Nephron (organoid): ENCODE data around the gene DNAJC1.

Experiments used
- H3K27ac Mint-ChIP-seq, 3 experiments: 2 replicates each; pipeline ENCODE4 v1.8.0; 2020; ENCODE audit warnings: mixed read lengths in 3 of 3, mild to moderate bottlenecking in 2 of 3, moderate library complexity in 1 of 3
- H3K27me3 Mint-ChIP-seq: 2 replicates; pipeline ENCODE4 v1.8.0; 2021; ENCODE audit warnings: low read depth, mild to moderate bottlenecking, moderate library complexity, mixed read lengths
- H3K36me3 Mint-ChIP-seq: 2 replicates; pipeline ENCODE4 v1.8.0; 2020; ENCODE audit warnings: low read depth, mixed read lengths
- H3K4me1 Mint-ChIP-seq: 2 replicates; pipeline ENCODE4 v1.8.0; 2020; ENCODE audit warnings: mixed read lengths
- H3K4me3 Mint-ChIP-seq, 3 experiments: 2 replicates each; pipeline ENCODE4 v1.8.0; 2020; ENCODE audit warnings: mild to moderate bottlenecking in 3 of 3, mixed read lengths in 3 of 3, moderate library complexity in 2 of 3
- H3K9me3 Mint-ChIP-seq: 2 replicates; pipeline ENCODE4 v1.8.0; 2020; ENCODE audit warnings: mixed read lengths
- CTCF ChIP-seq, 3 experiments: fragments of 200-600 bp; sonication (generic); IDR thresholded peaks; one replicate each; pipeline ENCODE4 v1.5.0; 2021; ENCODE audit warnings: antibody characterized with exemption in 3 of 3; ENCODE audit not compliant: unreplicated experiment in 3 of 3

Gene DNAJC1

GRCh38 chr10:22010973-22011408 is 7.5 kb upstream of the DNAJC1 start:
- Mint-ChIP-seq H3K4me3 (no peak overlapping the region), H3K4me1 (no peaks in the 10 kb centered on the region), H3K9me3 (peaks cover 10% of the 10 kb centered on the region), H3K36me3 (no peaks in the 10 kb centered on the region), H3K27me3 (no peaks in the 10 kb centered on the region), H3K27ac (no peak overlapping the region)
- TF ChIP-seq CTCF (IDR thresholded peaks at IDR 0.05; ENCODE audit: unreplicated experiment in 3 of 3) = peak; percentile 39 to 66 (median 60)

- no peaks in the 10 kb centered on the region for H3K4me1 Mint-ChIP-seq
- H3K9me3 Mint-ChIP-seq = peaks cover 11% of the 10 kb centered on the region
- no peaks in the 10 kb centered on the region for H3K27me3 Mint-ChIP-seq
- H3K36me3 Mint-ChIP-seq = no peaks in the 10 kb centered on the region
- TF ChIP-seq CTCF (IDR thresholded peaks at IDR 0.05; ENCODE audit: unreplicated experiment in 3 of 3) = no peak
- no peak overlapping the region for H3K4me3 Mint-ChIP-seq
- H3K27ac Mint-ChIP-seq = no peak overlapping the region
These were observed 7.0 kb upstream of the DNAJC1 start for GRCh38 chr10:22010539-22010938.

DNA sequence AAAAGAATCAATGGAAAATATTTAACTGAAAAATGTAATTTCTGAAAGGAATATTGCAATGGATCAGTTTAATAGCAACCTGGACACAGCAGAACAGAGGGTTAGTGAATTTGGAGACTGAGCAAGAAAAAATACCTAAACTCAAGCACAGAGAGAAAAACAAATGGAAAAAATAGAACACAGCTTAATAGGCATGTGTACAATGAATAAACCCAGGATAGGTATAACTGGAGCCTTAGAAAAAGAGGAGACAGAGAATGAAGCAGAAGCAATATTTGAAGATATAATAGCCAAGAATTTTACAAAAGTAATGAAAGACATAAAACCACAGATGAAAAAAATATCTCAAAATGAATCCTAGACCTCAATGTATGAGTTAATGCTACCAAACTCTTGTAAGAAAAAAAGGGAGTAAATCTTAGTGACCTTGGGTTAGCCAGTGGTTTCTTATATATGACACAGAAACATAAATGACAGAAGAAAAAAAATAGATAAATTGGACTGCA is 2.9 kb upstream of the DNAJC1 start:
- H3K4me1 Mint-ChIP-seq = peaks cover 12% of the 10 kb centered on the region
- no peak for TF ChIP-seq CTCF (IDR thresholded peaks at IDR 0.05; ENCODE audit: unreplicated experiment in 3 of 3)
- no peak overlapping the region for H3K27ac Mint-ChIP-seq
- peaks cover 13% of the 10 kb centered on the region for H3K9me3 Mint-ChIP-seq
- H3K36me3 Mint-ChIP-seq = no peaks in the 10 kb centered on the region
- H3K27me3 Mint-ChIP-seq = no peaks in the 10 kb centered on the region
- H3K4me3 Mint-ChIP-seq = no peak overlapping the region

GRCh38 chr10:22005763-22006162 is 2.2 kb upstream of the DNAJC1 start:
- Mint-ChIP-seq H3K36me3 (no peaks in the 10 kb centered on the region), H3K4me3 (no peak overlapping the region), H3K27ac (no peak overlapping the region), H3K9me3 (peaks cover 13% of the 10 kb centered on the region), H3K27me3 (no peaks in the 10 kb centered on the region), H3K4me1 (peaks cover 15% of the 10 kb centered on the region)
- TF ChIP-seq CTCF (IDR thresholded peaks at IDR 0.05; ENCODE audit: unreplicated experiment in 3 of 3) = no peak

- Mint-ChIP-seq H3K4me3 (peak overlapping the region; percentile 85 to 93 (median 89)), H3K36me3 (peaks cover 4% of the 10 kb centered on the region), H3K27ac (peak overlapping the region; percentile 60 to 91 (median 84)), H3K27me3 (no peaks in the 10 kb centered on the region), H3K9me3 (peaks cover 13% of the 10 kb centered on the region), H3K4me1 (peaks cover 15% of the 10 kb centered on the region)
- no peak for TF ChIP-seq CTCF (IDR thresholded peaks at IDR 0.05; ENCODE audit: unreplicated experiment in 3 of 3)
These were observed 393 bp upstream of the DNAJC1 start for GRCh38 chr10:22003964-22004281.

DNA sequence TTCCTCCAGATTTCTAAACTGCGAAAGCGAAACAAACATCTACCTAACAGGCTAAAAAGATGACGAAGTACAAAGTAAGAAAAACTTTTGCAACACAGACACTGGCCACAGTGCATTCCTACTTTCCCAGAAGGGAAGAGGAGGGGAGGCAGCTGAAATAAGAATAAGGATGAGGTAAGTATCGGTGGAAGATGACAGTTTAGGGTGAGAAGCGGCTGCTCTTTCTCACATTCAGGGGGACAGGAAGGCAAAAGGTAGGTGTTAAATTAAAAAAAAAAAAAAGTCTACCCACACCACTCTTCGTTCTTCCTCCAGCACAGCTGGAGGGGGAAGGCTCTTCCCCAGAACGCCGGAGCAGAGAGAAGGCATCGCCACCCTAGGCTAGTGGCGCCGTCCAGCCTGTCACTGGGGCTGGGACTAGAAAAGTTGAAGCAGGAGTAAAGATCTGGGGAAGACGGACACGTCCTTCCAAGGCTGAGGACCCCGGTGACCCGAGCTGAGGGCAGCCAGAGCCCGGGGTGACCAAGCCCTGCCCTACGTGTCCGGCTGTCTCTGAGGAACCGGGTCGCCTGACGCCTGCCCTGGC is 846 bp downstream of the DNAJC1 start:
- TF ChIP-seq CTCF (IDR thresholded peaks at IDR 0.05; ENCODE audit: unreplicated experiment in 3 of 3) = no peak
- peak overlapping the region; percentile 89 to 94 (median 93) for H3K4me3 Mint-ChIP-seq
- H3K4me1 Mint-ChIP-seq = peaks cover 15% of the 10 kb centered on the region
- peak overlapping the region; percentile 78 to 91 (median 85) for H3K27ac Mint-ChIP-seq
- H3K9me3 Mint-ChIP-seq = peaks cover 13% of the 10 kb centered on the region
- no peaks in the 10 kb centered on the region for H3K27me3 Mint-ChIP-seq
- H3K36me3 Mint-ChIP-seq = peaks cover 4% of the 10 kb centered on the region
